Activated naive CD4-positive, alpha-beta T cell treated with anti-CD3 and anti-CD28 coated beads, Interleukin-2, amount 10 ng/mL, durations not matched to agents 7 days and 5 days (primary cell): ENCODE data around the gene CDKN2AIP.
A peak's percentile ranks its signal among the peaks of the same experiment; 100 is the strongest.
"Not testable (repeated sequence)": the region's sequence is repeated elsewhere in the genome, so short reads cannot be mapped to it uniquely, and the experiment has no call there.

Experiments used
- CTCF ChIA-PET: fragments of 350-600 bp; sonication (Branson Sonifier 250); formaldehyde crosslinking; loops from one replicate; lab custom pipeline; 2021; ENCODE audit warnings: antibody characterized with exemption; lab: Charles Lee
- DNase-seq: peaks from one replicate; pipeline ENCODE4 v3.0.0-alpha.2; 2020
- H3K27ac Mint-ChIP-seq: one replicate; pipeline ENCODE4 v1.8.0; 2021; ENCODE audit warnings: mild to moderate bottlenecking, moderate library complexity, mixed read lengths
- H3K27me3 Mint-ChIP-seq: one replicate; pipeline ENCODE4 v1.8.0; 2021; ENCODE audit warnings: mild to moderate bottlenecking, mixed read lengths
- H3K36me3 Mint-ChIP-seq: one replicate; pipeline ENCODE4 v1.8.0; 2021; ENCODE audit warnings: mixed read lengths
- H3K4me1 Mint-ChIP-seq: one replicate; pipeline ENCODE4 v1.8.0; 2021; ENCODE audit warnings: mixed read lengths
- H3K4me3 Mint-ChIP-seq: one replicate; pipeline ENCODE4 v1.8.0; 2021; ENCODE audit warnings: mild to moderate bottlenecking, moderate library complexity, mixed read lengths
- H3K9me3 Mint-ChIP-seq: one replicate; pipeline ENCODE4 v1.8.0; 2021; ENCODE audit warnings: mixed read lengths

The CDKN2AIP gene

DNA sequence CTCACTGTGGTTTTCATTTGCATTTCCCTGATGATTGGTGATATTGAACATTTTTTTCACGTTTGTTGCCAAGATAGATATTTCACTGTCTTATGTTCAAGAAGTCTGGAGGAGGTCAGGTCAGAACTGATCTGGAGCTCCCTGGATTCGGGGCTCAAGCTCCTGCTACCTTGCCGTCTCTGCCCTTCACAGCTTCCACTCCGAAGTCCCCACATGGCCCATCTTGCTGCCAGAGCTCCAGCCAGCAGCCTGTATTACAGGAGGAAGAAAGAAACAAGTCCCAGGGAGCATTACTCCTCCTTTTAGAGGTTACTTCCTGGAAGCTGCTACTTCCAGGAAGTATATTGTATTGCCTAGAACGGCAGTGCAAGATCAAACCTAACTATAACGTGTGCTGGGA, 17.9 kb upstream of the CDKN2AIP start:
- no peaks in the 10 kb centered on the region for H3K9me3 Mint-ChIP-seq
- CTCF ChIA-PET = no interaction called here
- H3K27ac Mint-ChIP-seq = peak overlapping the region; percentile 73
- no peak for DNase-seq
- H3K4me1 Mint-ChIP-seq = peaks cover 36% of the 10 kb centered on the region
- H3K4me3 Mint-ChIP-seq = no peak overlapping the region
- H3K36me3 Mint-ChIP-seq = no peaks in the 10 kb centered on the region
- no peaks in the 10 kb centered on the region for H3K27me3 Mint-ChIP-seq

DNA sequence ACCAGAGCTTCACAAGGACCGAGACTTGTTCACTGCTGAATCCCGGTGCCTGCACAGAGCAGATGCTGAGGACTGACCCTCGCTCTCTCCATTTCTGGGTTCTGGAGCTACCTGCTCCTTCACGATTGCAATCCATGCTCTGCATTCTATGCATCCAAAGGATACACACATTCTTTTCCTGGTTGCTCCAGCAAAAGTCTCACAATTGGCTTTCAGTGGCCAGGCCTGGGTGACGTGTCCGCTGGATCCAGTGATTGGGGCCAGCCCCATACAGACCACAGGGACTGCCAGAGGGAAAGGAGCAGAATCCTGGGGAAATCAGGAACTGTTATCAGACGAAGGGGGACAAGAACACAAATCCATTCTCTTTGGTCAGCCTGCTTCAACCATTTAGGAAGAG, 14.9 kb upstream of the CDKN2AIP start:
- Mint-ChIP-seq H3K36me3 (no peaks in the 10 kb centered on the region), H3K27ac (peak overlapping the region; percentile 76), H3K27me3 (no peaks in the 10 kb centered on the region), H3K4me1 (peaks cover 48% of the 10 kb centered on the region), H3K9me3 (no peaks in the 10 kb centered on the region), H3K4me3 (no peak overlapping the region)
- no peak for DNase-seq
- CTCF ChIA-PET = no interaction called here

DNA sequence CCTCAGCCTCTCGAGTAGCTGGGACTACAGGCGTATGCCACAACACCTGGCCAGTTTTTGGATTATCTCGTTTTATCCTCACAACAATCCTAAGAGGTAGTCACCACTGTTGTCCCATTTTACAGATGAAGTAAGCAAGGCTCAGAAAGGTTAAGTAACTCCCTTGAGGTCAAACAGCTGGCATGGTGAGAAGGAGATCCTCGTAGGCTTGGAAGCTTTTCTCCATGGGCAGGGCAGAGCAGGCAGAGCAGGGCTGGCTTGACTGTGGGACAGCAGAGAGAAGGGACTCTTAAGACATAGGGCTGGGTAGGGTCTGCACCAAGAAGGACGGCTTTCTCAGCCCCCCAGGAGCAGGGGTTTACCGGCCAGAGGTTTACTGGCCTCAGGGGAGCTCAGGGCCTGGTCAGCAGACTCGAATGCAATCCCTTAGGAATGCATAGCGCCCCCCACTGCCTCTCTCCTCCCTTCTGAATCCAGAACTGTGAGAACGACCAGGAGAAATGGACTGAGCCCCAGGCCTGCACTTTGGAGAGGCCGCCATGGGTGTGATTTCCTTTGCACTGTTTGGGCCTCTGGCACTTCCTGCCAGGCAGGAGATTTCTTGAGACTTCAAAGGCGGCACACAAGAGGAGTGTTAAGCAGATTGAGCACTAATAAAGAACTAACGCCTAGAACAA, 14.0 kb upstream of the CDKN2AIP start:
- Mint-ChIP-seq H3K27ac (peak overlapping the region; percentile 90), H3K4me3 (peak overlapping the region; percentile 14), H3K27me3 (no peaks in the 10 kb centered on the region), H3K36me3 (no peaks in the 10 kb centered on the region), H3K9me3 (no peaks in the 10 kb centered on the region), H3K4me1 (peaks cover 53% of the 10 kb centered on the region)
- CTCF ChIA-PET = no interaction called here
- peak; percentile 62 for DNase-seq

DNA sequence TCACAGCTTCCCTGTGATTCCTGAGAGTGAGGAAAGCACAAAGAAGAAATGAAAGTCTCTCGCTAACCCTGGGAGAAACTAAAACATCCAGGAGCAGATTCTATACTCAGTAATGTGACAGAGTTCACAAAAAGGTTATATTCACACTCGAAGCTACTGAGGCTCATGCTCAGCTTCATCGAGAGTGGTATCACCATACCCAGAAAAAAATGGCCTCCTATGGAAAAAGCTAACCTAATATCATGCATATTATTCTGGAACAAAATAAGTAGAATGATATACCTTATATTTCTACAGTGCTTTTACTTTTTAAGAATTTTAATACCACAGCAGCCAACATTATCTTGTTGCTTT, 13.5 kb upstream of the CDKN2AIP start:
- Mint-ChIP-seq H3K27me3 (no peaks in the 10 kb centered on the region), H3K36me3 (no peaks in the 10 kb centered on the region), H3K4me3 (peak overlapping the region; percentile 14), H3K9me3 (no peaks in the 10 kb centered on the region), H3K4me1 (peaks cover 51% of the 10 kb centered on the region), H3K27ac (peak overlapping the region; percentile 90)
- CTCF ChIA-PET = no interaction called here
- no peak for DNase-seq

DNA sequence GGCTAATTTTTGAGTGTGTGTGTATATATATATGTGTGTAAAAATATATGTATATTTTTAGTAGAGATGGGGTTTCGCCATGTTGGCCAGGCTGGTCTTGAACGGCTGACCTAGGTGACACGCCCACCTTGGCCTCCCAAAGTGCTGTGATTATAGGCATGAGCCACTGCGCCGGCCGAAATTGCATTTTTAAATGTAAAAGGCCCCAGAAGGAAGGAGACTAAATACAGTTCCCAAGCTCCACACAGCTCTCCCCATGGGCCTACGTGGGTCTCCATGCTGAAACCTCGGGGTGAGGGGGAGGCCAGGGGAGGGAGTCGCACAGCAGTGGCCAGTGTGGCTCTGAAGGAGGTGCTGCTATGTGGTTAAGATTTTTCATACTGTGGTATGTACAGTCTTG, 12.8 kb upstream of the CDKN2AIP start:
- Mint-ChIP-seq H3K4me3 (no peak overlapping the region), H3K27ac (peak overlapping the region; percentile 90), H3K9me3 (no peaks in the 10 kb centered on the region), H3K36me3 (no peaks in the 10 kb centered on the region), H3K27me3 (peaks cover 5% of the 10 kb centered on the region), H3K4me1 (peaks cover 45% of the 10 kb centered on the region)
- DNase-seq = no peak
- CTCF ChIA-PET = no interaction called here

DNA sequence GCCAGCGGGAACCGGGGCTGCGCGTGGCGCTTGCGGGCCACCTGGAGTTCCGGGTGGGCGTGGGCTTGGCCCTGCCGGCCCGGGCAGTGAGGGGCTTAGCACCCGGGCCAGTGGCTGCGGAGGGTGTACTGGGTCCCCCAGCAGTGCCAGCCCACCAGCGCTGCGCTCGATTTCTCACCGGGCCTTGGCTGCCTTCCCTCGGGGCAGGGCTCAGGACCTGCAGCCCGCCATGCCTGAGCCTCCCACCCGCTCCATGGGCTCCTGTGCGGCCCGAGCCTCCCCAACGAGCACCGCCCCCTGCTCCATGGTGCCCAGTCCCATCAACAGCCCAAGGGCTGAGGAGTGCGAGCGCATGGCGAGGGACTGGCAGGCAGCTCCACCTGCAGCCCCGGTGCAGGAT, 11.3 kb upstream of the CDKN2AIP start:
- DNase-seq, CTCF ChIA-PET, H3K27me3 Mint-ChIP-seq, H3K27ac Mint-ChIP-seq, H3K36me3 Mint-ChIP-seq, H3K9me3 Mint-ChIP-seq, H3K4me3 Mint-ChIP-seq: not testable (repeated sequence)
- peaks cover 41% of the 10 kb centered on the region for H3K4me1 Mint-ChIP-seq

DNA sequence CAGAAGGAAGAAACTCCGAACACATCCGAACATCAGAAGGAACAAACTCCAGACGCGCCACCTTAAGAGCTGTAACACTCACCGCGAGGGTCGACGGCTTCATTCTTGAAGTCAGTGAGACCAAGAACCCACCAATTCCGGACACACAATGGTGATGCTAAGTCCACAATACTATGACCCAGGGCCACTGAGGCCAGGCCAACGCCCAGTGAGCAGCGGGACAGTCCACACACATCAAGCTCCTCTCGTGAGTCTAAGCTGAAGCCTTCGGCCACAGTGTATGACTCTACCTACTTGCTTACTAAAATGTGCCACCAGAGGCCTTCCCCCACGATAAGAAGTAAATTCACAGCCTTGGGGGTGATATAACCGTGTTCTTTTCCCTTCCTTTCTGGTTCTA, 10.2 kb upstream of the CDKN2AIP start:
- H3K27ac Mint-ChIP-seq = no peak overlapping the region
- peaks cover 38% of the 10 kb centered on the region for H3K4me1 Mint-ChIP-seq
- DNase-seq = no peak
- H3K4me3 Mint-ChIP-seq = no peak overlapping the region
- H3K27me3 Mint-ChIP-seq = peaks cover 9% of the 10 kb centered on the region
- H3K36me3 Mint-ChIP-seq = no peaks in the 10 kb centered on the region
- CTCF ChIA-PET = no interaction called here
- no peaks in the 10 kb centered on the region for H3K9me3 Mint-ChIP-seq

DNA sequence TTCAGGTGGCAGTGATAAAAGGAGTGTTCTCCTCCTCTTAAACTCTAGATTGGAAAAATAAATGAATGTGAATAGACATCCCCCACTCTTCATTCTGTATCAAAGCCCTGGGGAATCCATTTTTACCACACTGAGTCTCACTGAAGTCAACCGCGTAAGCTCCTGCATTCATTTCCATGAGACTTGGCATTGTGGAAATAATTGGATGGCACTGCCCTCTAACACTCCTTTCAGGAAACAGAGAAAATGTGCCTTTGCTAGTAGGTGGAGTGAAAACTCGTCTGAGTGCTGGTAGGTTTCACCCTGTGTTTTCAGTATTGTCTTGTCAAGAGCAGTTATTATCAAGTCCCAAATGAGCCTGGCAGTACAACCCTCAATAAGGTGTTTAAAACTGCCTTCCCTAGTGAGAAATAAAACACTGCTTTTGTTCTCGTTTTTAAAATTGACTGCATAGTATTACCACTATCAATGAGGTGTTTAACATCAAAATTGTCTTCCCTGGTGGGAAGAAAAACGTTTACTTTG, 9.7 kb upstream of the CDKN2AIP start:
- Mint-ChIP-seq H3K4me1 (peaks cover 33% of the 10 kb centered on the region), H3K9me3 (no peaks in the 10 kb centered on the region), H3K27ac (no peak overlapping the region), H3K36me3 (no peaks in the 10 kb centered on the region), H3K27me3 (peaks cover 9% of the 10 kb centered on the region), H3K4me3 (no peak overlapping the region)
- CTCF ChIA-PET = no interaction called here
- no peak for DNase-seq

DNA sequence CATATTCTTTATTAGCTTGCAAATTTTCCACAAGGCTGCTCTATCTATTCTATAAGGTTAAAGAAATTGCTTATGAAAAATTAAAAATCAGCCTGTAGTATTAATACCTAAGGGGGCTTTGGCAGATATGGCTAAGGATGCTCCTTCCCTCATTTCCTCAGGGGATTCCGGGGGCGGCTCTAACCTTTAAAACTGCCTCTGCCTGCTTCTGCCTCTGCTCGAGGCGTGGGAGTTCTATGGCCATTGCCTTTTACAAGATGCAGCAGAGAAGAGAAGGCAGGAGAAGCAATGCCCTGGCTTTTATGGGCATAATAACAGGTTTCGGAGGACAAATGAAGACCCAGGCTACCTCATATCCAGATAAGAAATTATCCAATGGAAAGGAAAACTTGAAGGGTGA, 8.6 kb upstream of the CDKN2AIP start:
- no peak for DNase-seq
- Mint-ChIP-seq H3K9me3 (no peaks in the 10 kb centered on the region), H3K36me3 (no peaks in the 10 kb centered on the region), H3K27ac (no peak overlapping the region), H3K4me3 (no peak overlapping the region), H3K27me3 (peaks cover 12% of the 10 kb centered on the region), H3K4me1 (peaks cover 24% of the 10 kb centered on the region)
- CTCF ChIA-PET = interaction anchor here (1.0 kb wide), 1 partner anchor 29 kb away, joined by 3 read pairs; no protein-coding TSS in a partner anchor

DNA sequence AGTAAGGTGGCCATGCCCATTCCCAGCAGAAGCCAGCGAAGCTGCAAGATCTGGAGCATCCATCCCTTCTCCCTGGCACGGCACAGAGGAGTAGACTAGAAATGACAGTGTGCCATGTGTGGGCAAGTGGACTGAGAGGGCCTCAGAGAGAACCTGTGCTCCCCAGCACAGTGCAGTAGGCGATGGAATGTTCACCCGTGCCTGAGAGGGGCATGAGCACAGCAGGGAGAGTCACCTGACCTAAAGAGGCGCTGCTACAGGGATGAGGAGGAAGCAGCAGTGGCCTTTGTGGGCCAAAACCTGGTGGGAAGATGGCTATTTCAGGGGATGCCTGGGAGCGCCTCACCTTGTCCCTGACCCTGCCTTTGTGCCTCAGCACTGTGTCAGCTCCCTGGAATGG, 8.0 kb upstream of the CDKN2AIP start:
- no peaks in the 10 kb centered on the region for H3K9me3 Mint-ChIP-seq
- no peak overlapping the region for H3K27ac Mint-ChIP-seq
- CTCF ChIA-PET = interaction anchor here (1.0 kb wide), 1 partner anchor 29 kb away, joined by 3 read pairs; no protein-coding TSS in a partner anchor
- H3K27me3 Mint-ChIP-seq = peaks cover 12% of the 10 kb centered on the region
- peaks cover 18% of the 10 kb centered on the region for H3K4me1 Mint-ChIP-seq
- H3K4me3 Mint-ChIP-seq = no peak overlapping the region
- H3K36me3 Mint-ChIP-seq = no peaks in the 10 kb centered on the region
- no peak for DNase-seq

DNA sequence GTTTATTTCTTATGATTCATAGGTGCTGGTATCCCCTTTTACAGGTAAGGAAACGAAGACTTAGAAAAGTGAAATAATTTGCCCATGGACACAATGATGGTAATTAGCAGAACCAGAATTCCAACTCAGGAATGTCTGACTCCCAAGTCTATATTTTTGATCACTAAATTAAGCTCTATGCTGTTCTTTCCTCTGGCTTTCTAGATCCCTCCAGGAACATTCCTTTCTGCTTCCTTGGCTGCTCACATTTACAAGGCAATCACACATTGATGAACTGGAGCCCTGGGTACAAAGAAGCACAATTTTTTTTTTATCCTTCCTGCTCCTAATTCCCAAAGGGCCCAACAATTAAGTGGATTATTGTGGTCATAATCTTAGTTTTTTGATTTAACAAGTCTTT, 7.0 kb upstream of the CDKN2AIP start:
- Mint-ChIP-seq H3K4me3 (no peak overlapping the region), H3K4me1 (peaks cover 10% of the 10 kb centered on the region), H3K27me3 (peaks cover 12% of the 10 kb centered on the region), H3K36me3 (peaks cover 2% of the 10 kb centered on the region), H3K9me3 (no peaks in the 10 kb centered on the region), H3K27ac (no peak overlapping the region)
- CTCF ChIA-PET = no interaction called here
- DNase-seq = no peak

DNA sequence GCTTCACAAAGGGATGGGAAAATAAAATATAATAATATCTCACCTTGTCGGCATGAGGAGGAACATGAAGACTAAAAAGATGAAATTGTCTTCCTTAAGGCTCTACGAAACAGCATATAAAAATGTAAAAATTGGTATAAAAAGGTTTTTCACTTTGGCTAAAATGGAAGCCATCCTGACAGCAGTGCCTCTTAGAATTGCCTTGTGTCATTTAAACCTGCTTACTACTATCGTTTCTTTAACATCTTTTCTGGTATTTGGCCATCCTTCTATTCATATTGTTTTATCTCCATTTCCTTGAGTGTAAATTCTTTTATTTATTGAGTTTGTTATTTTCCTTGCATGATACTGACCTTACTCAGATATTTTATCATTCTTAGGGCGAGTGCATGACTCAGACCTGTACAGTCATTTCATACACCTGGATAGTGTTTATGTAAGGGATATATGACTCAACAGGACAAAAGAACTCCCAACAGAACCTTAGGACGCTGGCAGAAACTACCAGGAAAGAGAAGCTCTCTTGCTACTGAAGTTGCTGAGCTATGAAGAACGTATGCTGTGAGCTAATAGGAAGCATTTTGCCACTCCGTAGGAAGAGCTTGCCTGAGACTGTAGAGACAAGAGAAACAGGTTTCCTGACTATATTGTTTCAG, 5.8 kb upstream of the CDKN2AIP start:
- no peak overlapping the region for H3K27ac Mint-ChIP-seq
- peaks cover 12% of the 10 kb centered on the region for H3K27me3 Mint-ChIP-seq
- no peak for DNase-seq
- no peak overlapping the region for H3K4me3 Mint-ChIP-seq
- peaks cover 19% of the 10 kb centered on the region for H3K4me1 Mint-ChIP-seq
- CTCF ChIA-PET = no interaction called here
- no peaks in the 10 kb centered on the region for H3K9me3 Mint-ChIP-seq
- H3K36me3 Mint-ChIP-seq = peaks cover 2% of the 10 kb centered on the region

DNA sequence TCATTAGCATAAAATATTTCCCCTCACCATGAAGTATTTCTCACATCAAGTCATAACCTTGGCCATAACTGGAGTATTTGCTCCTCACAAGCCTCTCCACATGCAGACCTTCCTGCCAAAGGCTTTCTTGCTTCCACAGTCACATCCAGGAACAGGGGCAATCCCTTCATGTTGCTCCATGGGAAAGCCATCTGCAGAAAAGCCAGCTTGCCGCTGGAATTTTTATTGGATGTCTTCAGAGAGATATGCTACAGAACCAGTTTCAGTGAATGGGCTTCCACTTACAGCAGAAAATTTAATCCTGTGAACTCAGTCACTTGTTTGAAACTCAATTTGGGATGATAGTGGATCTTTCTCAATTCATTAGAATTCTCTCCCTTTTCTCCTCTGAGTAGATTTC, 3.2 kb upstream of the CDKN2AIP start:
- peaks cover 11% of the 10 kb centered on the region for H3K27me3 Mint-ChIP-seq
- peaks cover 25% of the 10 kb centered on the region for H3K4me1 Mint-ChIP-seq
- peaks cover 16% of the 10 kb centered on the region for H3K36me3 Mint-ChIP-seq
- H3K4me3 Mint-ChIP-seq = no peak overlapping the region
- CTCF ChIA-PET = no interaction called here
- DNase-seq = no peak
- no peak overlapping the region for H3K27ac Mint-ChIP-seq
- H3K9me3 Mint-ChIP-seq = no peaks in the 10 kb centered on the region

DNA sequence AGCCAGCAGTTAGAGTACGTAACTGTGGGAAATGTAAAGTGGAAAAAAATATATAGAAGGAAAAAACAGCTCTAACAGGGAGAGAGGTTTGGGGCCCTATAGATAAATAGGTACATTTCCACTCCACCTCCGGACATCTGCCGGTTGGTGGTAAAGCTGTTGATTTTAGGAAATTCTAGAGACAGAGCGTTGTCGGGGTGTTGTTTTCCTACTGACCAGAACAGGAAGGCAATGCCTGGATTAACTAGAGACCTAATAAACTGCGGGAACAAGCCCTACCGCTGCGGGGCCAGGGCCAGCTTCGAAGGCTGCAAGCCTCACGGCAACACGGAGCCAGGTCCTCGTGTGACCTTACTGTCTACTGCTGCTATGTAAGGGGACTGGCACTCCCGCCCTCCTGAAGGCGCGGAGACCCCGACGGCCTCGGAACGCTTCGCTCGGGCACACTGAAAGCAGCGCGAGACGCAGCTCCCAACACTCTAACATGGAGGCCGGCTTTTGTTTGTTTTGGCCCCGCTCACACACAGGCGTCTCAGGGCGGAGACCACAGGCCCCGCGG, 702 bp upstream of the CDKN2AIP start:
- CTCF ChIA-PET = interaction anchor here (0.9 to 1.2 kb wide), 3 partner anchors 15 to 65 kb away, joined by 3 to 4 read pairs (median 4); no protein-coding TSS in a partner anchor
- Mint-ChIP-seq H3K9me3 (no peaks in the 10 kb centered on the region), H3K4me1 (peaks cover 46% of the 10 kb centered on the region), H3K27me3 (peaks cover 3% of the 10 kb centered on the region), H3K27ac (peak overlapping the region; percentile 100), H3K4me3 (peak overlapping the region; percentile 100), H3K36me3 (peaks cover 35% of the 10 kb centered on the region)
- DNase-seq = no peak

DNA sequence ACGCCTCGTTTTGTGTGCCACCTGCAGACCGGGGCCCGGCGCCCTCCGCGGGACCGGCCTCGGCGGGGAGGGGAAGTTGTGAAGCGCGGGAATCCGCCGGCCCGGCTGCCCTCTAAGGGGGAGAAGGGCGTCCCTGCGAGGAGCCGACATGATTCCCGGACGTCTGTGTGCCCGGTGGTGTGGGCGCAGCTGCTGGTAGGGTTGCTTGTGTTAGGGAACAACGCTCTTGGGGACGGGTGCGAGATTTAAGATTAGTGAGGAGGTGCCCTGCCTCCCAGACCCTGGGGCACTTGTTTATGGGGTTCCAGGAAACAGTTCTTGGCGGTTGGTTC, 627 bp downstream of the CDKN2AIP start:
- Mint-ChIP-seq H3K4me3 (peak overlapping the region; percentile 100), H3K27ac (peak overlapping the region; percentile 100), H3K36me3 (peaks cover 45% of the 10 kb centered on the region), H3K27me3 (peaks cover 3% of the 10 kb centered on the region), H3K9me3 (no peaks in the 10 kb centered on the region), H3K4me1 (peaks cover 54% of the 10 kb centered on the region)
- CTCF ChIA-PET = no interaction called here
- no peak for DNase-seq
